Stomach smooth muscle (tissue), 2 donors: ENCODE data around the gene LHPP.
"Not testable (repeated sequence)": the region's sequence is repeated elsewhere in the genome, so short reads cannot be mapped to it uniquely, and the experiment has no call there.

Experiments
- H3K27ac ChIP-seq: one replicate; pipeline ENCODE4 v1.7.0; 2013; ENCODE audit warnings: mild to moderate bottlenecking, low read length, inconsistent platforms
- H3K27me3 ChIP-seq, 2 donors: one replicate each; pipeline ENCODE4 v1.7.0; 2013; ENCODE audit warnings: low read length in 2 of 2; ENCODE audit not compliant: insufficient read depth in 2 of 2, control insufficient read depth in 1 of 2
- H3K36me3 ChIP-seq, 2 donors: one replicate each; pipeline ENCODE4 v1.7.0; 2013; ENCODE audit warnings: low read length in 2 of 2; ENCODE audit not compliant: control insufficient read depth in 2 of 2, insufficient read depth in 2 of 2
- H3K4me1 ChIP-seq: one replicate; pipeline ENCODE4 v1.7.0; 2013; ENCODE audit warnings: low read length; ENCODE audit not compliant: control insufficient read depth, insufficient read depth
- H3K4me3 ChIP-seq, 2 donors: one replicate each; pipeline ENCODE4 v1.7.0; 2013; ENCODE audit warnings: low read length in 2 of 2
- H3K9ac ChIP-seq, 2 donors: one replicate each; pipeline ENCODE4 v1.7.0; 2013; ENCODE audit warnings: low read length in 2 of 2, mild to moderate bottlenecking in 1 of 2
- H3K9me3 ChIP-seq, 2 donors: one replicate each; pipeline ENCODE4 v1.7.0; 2013; ENCODE audit warnings: low read length in 2 of 2; ENCODE audit not compliant: control insufficient read depth in 2 of 2
- donor health status: healthy.
- donor health status: Pancreatic carcinoma.

Gene LHPP

GRCh38 chr10:124425227-124425962 lies 36.2 kb upstream of the LHPP start:
- Histone ChIP-seq H3K9me3 (no peaks in the 10 kb centered on the region), H3K27me3 (peaks cover 0 to 2% of the 10 kb centered on the region in 2 donors), H3K4me1 (no peaks in the 10 kb centered on the region), H3K27ac (no peak overlapping the region), H3K9ac (no peak overlapping the region), H3K4me3 (no peak overlapping the region), H3K36me3 (no peaks in the 10 kb centered on the region)

DNA sequence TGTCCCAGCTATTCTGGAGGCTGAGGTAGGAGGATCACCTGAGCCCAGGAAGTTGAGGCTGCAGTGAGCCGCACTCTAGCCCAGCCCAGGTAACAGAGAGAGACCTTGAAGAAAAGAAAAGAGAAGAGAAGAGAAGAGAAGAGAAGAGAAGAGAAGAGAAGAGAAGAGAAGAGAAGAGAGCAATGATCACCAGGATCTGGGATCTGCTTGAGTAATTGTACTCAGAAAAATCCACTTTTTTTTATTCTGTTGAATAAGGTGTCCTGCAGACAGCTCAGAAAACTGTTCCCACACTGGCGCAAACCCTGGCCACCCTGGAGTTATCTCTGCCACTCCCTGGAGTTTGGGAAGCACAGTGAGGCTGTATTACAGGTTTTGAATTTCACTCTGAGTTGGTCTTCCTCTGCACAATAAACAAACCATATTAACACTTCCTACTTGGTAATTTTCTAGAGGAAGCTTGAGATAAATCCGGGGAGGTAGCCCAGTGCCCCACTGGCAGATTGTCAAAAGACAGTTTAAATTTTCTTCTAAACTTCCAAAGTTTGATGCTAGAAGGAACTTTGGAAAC lies 33.3 kb upstream of the LHPP start:
- Histone ChIP-seq H3K9me3 (no peaks in the 10 kb centered on the region), H3K4me3 (no peak overlapping the region), H3K27ac (no peak overlapping the region), H3K36me3 (no peaks in the 10 kb centered on the region), H3K9ac (no peak overlapping the region), H3K4me1 (no peaks in the 10 kb centered on the region), H3K27me3 (peaks cover 0 to 2% of the 10 kb centered on the region in 2 donors)

- Histone ChIP-seq H3K9ac (no peak overlapping the region), H3K4me3 (no peak overlapping the region), H3K27ac (no peak overlapping the region), H3K27me3 (peaks cover 0 to 2% of the 10 kb centered on the region in 2 donors), H3K36me3 (no peaks in the 10 kb centered on the region), H3K4me1 (no peaks in the 10 kb centered on the region), H3K9me3 (no peaks in the 10 kb centered on the region)
These were observed 32.0 kb upstream of the LHPP start for GRCh38 chr10:124429576-124429975.

- Histone ChIP-seq H3K9me3 (no peaks in the 10 kb centered on the region), H3K36me3 (no peaks in the 10 kb centered on the region), H3K9ac (no peak overlapping the region), H3K27me3 (peaks cover 0 to 2% of the 10 kb centered on the region in 2 donors), H3K27ac (no peak overlapping the region), H3K4me3 (no peak overlapping the region), H3K4me1 (no peaks in the 10 kb centered on the region)
These were observed 31.5 kb upstream of the LHPP start for GRCh38 chr10:124430077-124430476.

DNA sequence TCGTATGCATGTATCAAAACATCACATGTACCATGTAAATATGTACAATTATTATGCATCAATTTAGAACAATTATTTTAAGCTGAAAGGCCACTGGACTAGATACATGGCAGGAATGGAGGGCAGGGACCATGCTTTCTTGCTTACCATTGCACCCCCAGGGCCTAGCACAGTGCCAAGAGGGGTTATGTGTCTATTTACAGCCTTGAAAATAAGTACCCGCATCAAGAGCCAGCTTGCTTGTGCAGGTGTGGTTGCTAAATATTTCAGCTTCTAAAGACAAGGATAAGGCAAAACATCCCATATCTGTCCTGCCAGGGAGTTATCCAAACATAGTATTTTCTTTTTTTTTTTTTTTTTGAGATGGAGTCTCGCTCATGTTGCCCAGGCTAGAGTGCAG lies 28.2 kb upstream of the LHPP start:
- no peaks in the 10 kb centered on the region for H3K4me1 ChIP-seq
- H3K27me3 ChIP-seq: no peaks in the 10 kb centered on the region
- H3K9ac ChIP-seq: no peak overlapping the region
- H3K9me3 ChIP-seq: no peaks in the 10 kb centered on the region
- no peak overlapping the region for H3K4me3 ChIP-seq
- no peak overlapping the region for H3K27ac ChIP-seq
- no peaks in the 10 kb centered on the region for H3K36me3 ChIP-seq

DNA sequence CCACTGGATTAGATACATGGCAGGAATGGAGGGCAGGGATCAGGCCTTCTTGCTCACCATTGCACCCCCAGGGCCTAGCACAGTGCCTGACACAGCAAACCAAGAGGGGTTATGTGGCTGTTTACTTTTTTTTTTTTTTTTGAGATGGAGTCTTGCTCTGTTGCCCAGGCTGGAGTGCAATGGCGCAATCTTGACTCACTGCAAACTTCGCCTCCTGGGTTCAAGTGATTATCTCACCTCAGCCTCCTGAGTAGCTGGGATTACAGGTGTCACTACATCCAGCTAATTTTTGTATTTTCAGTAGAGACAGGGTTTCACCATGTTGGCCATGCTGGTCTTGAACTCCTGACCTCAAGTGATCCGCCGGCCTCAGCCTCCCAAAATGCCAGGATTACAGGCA lies 25.9 kb upstream of the LHPP start:
- H3K4me1 ChIP-seq, H3K9me3 ChIP-seq, H3K4me3 ChIP-seq, H3K27ac ChIP-seq, H3K36me3 ChIP-seq, H3K9ac ChIP-seq, H3K27me3 ChIP-seq: not testable (repeated sequence)

- no peaks in the 10 kb centered on the region for H3K36me3 ChIP-seq
- H3K4me3 ChIP-seq: no peak overlapping the region
- H3K9ac ChIP-seq: no peak overlapping the region
- no peaks in the 10 kb centered on the region for H3K4me1 ChIP-seq
- H3K27ac ChIP-seq: no peak overlapping the region
- H3K27me3 ChIP-seq: no peaks in the 10 kb centered on the region
- H3K9me3 ChIP-seq: no peaks in the 10 kb centered on the region
These were observed 25.4 kb upstream of the LHPP start for GRCh38 chr10:124436191-124436638.

DNA sequence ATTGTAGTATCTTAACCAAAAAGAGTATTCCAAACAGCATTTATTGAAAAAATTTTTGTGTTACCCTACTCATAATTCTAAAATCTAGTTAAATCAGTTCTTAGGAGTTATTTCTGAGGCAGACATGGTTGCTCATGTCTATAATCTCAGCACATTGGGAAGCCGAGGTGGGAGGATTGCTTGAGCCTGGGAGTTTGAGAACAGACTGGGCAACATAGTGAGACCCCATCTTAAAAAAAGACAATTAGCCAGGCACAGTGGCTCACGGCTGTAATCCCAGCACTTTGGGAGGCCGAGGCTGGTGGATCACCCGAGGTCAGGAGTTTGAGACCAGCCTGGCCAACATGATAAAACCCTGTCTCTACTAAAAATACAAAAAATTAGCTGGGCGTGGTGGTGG lies 19.9 kb upstream of the LHPP start:
- H3K36me3 ChIP-seq, H3K27ac ChIP-seq, H3K4me3 ChIP-seq, H3K9ac ChIP-seq, H3K9me3 ChIP-seq, H3K4me1 ChIP-seq: not testable (repeated sequence)
- peaks cover 9 to 11% of the 10 kb centered on the region in 2 donors for H3K27me3 ChIP-seq

GRCh38 chr10:124446830-124447750 lies 14.5 kb upstream of the LHPP start:
- no peak overlapping the region for H3K9ac ChIP-seq
- no peaks in the 10 kb centered on the region for H3K36me3 ChIP-seq
- H3K4me1 ChIP-seq: peaks cover 22% of the 10 kb centered on the region
- H3K4me3 ChIP-seq: peak overlapping the region in 1 of 2 donors; percentile 61
- H3K9me3 ChIP-seq: no peaks in the 10 kb centered on the region
- H3K27me3 ChIP-seq: peaks cover 47 to 51% of the 10 kb centered on the region in 2 donors
- H3K27ac ChIP-seq: no peak overlapping the region

DNA sequence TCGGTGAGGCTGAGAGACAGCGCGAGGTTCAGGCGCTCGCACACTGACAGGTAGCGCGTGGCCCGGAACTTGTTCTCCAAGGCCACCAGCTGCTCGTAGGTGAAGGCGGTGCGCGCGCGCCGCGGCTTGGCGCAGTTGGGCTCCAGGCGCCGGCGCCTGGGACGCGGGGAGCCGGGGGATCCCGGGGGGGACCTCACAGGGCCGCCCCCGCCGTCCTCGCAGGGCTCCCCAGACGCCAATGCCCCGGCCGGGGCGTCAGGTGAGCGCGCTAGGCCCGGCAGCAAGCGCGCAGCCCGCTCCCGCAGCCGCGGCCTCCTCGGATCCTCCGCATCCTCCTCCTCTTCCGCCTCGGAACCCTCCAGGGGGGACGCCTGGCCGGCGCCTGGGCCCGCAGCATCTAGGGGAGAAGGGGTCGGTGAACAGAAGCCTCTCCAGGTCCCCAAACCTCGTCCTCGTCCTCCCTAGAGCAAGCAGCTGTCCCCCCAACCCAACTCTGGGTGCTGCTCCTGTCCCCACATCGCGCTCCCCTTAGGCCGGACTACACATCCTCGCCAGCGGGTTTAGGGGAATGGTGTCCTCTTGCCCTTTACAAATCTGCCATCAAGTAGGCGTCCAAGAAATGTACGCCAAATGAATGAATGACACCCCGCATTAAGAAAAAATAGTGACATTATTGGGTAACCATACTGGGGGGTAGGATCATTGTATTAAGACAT lies 13.7 kb upstream of the LHPP start:
- Histone ChIP-seq H3K4me3 (peak overlapping the region in 1 of 2 donors; percentile 61), H3K27me3 (peaks cover 47 to 51% of the 10 kb centered on the region in 2 donors)

More for the DNA sequence above, 13.7 kb upstream of the LHPP start:
- no peaks in the 10 kb centered on the region for H3K9me3 ChIP-seq
- no peaks in the 10 kb centered on the region for H3K36me3 ChIP-seq
- H3K27ac ChIP-seq: no peak overlapping the region
- H3K9ac ChIP-seq: no peak overlapping the region
- H3K4me1 ChIP-seq: peaks cover 22% of the 10 kb centered on the region
